ENCODE data around the gene ME3. TPM values are rescaled to one million over a fixed set of nuclear protein-coding genes. Genes with fewer than 3 reads are reported as not detected.

The ME3 gene
- total RNA-seq, 1 experiment from 2014 or later = 35.3 TPM

GRCh38 chr11:86555401-86555800 is 117.0 kb downstream of the ME3 start:
- H3K27ac ChIP-seq (ENCODE audit: low read length) = no peak overlapping the region
- no peaks in the 10 kb centered on the region for H3K9me3 ChIP-seq (ENCODE audit: control insufficient read depth, insufficient read depth, low read depth, low read length)
- DNase-seq (ENCODE audit: low read depth, low spot score) = no peak
- CTCF ChIA-PET = no interaction called here
- ATAC-seq = no peak
- TF ChIP-seq CTCF (IDR thresholded peaks at IDR 0.05) (no peak), SIN3A (IDR thresholded peaks at IDR 0.05; ENCODE audit: borderline replicate concordance, insufficient read depth, low read depth, low read length) (no peak), POLR2AphosphoS5 (IDR thresholded peaks at IDR 0.05; ENCODE audit: low read depth, low read length) (no peak), REST (IDR thresholded peaks at IDR 0.05; ENCODE audit: insufficient read depth in 1 of 2, low read depth in 2 of 2, low read length in 1 of 2) (no peak)
- H3K27me3 ChIP-seq (ENCODE audit: control insufficient read depth, insufficient read depth, low read length) = no peaks in the 10 kb centered on the region
- no peaks in the 10 kb centered on the region for H3K36me3 ChIP-seq (ENCODE audit: control insufficient read depth, insufficient read depth, low read length)
- POLR2A ChIA-PET = no interaction called here
- in situ Hi-C loops (cut with HindIII; ENCODE audit: low pct_unique_long_range_greater_than_20kb, low sequenced_read_pairs) = no loop called here
- no peak overlapping the region for H3K4me3 ChIP-seq (ENCODE audit: low read depth in 2 of 2, low read length in 2 of 2)
- BruUV-seq (replicated peaks) = no TSS peak
- peaks cover 5% of the 10 kb centered on the region; the same call in 1 of the 2 replicates for H3K4me1 ChIP-seq (ENCODE audit: control insufficient read depth, insufficient read depth, low read length)
- intact Hi-C loops (cut with micrococcal nuclease; ENCODE audit: unreplicated experiment) = no loop called here

- peaks cover 5% of the 10 kb centered on the region; the same call in 1 of the 2 replicates for H3K4me1 ChIP-seq (ENCODE audit: control insufficient read depth, insufficient read depth, low read length)
- in situ Hi-C loops (cut with HindIII; ENCODE audit: low pct_unique_long_range_greater_than_20kb, low sequenced_read_pairs) (no loop called here), intact Hi-C loops (cut with micrococcal nuclease; ENCODE audit: unreplicated experiment) (no loop called here)
- H3K9me3 ChIP-seq (ENCODE audit: control insufficient read depth, insufficient read depth, low read depth, low read length) = no peaks in the 10 kb centered on the region
- TF ChIP-seq TCF7L2 (IDR thresholded peaks at IDR 0.05; ENCODE audit: low read depth, low read length) (no peak), SIN3A (IDR thresholded peaks at IDR 0.05; ENCODE audit: borderline replicate concordance, insufficient read depth, low read depth, low read length) (no peak), CTCF (IDR thresholded peaks at IDR 0.05) (no peak), POLR2AphosphoS5 (IDR thresholded peaks at IDR 0.05; ENCODE audit: low read depth, low read length) (no peak)
- BruUV-seq (replicated peaks) = no TSS peak
- CTCF ChIA-PET = no interaction called here
- no peaks in the 10 kb centered on the region for H3K36me3 ChIP-seq (ENCODE audit: control insufficient read depth, insufficient read depth, low read length)
- no peak overlapping the region for H3K4me3 ChIP-seq (ENCODE audit: low read depth in 2 of 2, low read length in 2 of 2)
- no peak for ATAC-seq
- no peak overlapping the region for H3K27ac ChIP-seq (ENCODE audit: low read length)
- POLR2A ChIA-PET = no interaction called here
- DNase-seq (ENCODE audit: low read depth, low spot score) = no peak
- H3K27me3 ChIP-seq (ENCODE audit: control insufficient read depth, insufficient read depth, low read length) = no peaks in the 10 kb centered on the region
These were observed 119.2 kb downstream of the ME3 start for GRCh38 chr11:86553265-86553664.
